Subcutaneous adipose tissue (tissue), 4 donors: Measurements from ENCODE around the gene GPC5. TPM values are rescaled to one million over a fixed set of nuclear protein-coding genes. Genes with fewer than 3 reads are reported as not detected.

Source experiments
- CTCF ChIP-seq: fragments of 450-650 bp; IDR thresholded peaks from one replicate; pipeline ENCODE4 v1.5.1; 2016; ENCODE audit warnings: low read depth, mild to moderate bottlenecking, control low read depth, antibody characterized with exemption, moderate library complexity
- total RNA-seq, 4 donors: library from RNA; depleted of rRNA; stranded (reverse); fragments of >200 nt; gene quantifications; one replicate each; pipeline ENCODE4 v1.1.0, GENCODE V29; 2016

Gene GPC5
- total RNA-seq, 4 donors from 2014 or later = 0.16 to 0.44 TPM; not detected in 2

- TF ChIP-seq CTCF = no peak
Observed at GRCh38 chr13:92578358-92578757, 1179.9 kb downstream of the GPC5 start.

GRCh38 chr13:92589955-92590354 lies 1191.5 kb downstream of the GPC5 start:
- TF ChIP-seq CTCF = no peak

- TF ChIP-seq CTCF = no peak
Observed at GRCh38 chr13:92590503-92590908, 1192.1 kb downstream of the GPC5 start.

GRCh38 chr13:92591117-92591516 lies 1192.7 kb downstream of the GPC5 start:
- TF ChIP-seq CTCF = no peak

GRCh38 chr13:92592757-92593156 lies 1194.3 kb downstream of the GPC5 start:
- no peak for TF ChIP-seq CTCF

GRCh38 chr13:92602560-92602959 lies 1204.1 kb downstream of the GPC5 start:
- no peak for TF ChIP-seq CTCF

- TF ChIP-seq CTCF = no peak
Observed at GRCh38 chr13:92609376-92609775, 1211.0 kb downstream of the GPC5 start.

GRCh38 chr13:92612892-92613291 lies 1214.5 kb downstream of the GPC5 start:
- no peak for TF ChIP-seq CTCF
